Spleen (tissue), 11 donors: Measurements from ENCODE around the gene PRKAG1. TPM values are rescaled to one million over a fixed set of nuclear protein-coding genes. Genes with fewer than 3 reads are reported as not detected.

ENCODE experiments used
- DNase-seq: peaks from one replicate; pipeline ENCODE4 v3.0.0-alpha.2; 2020
- H3K27ac ChIP-seq, 8 donors: fragments of 200-600 bp; sonication (generic) in 7 of 8; 1 replicate in 4 of 8; 2 replicates in 4 of 8; pipeline versions ENCODE4 v1.5.0 to v1.8.0; 2016 to 2021; ENCODE audit warnings: inconsistent platforms in 4 of 8, mild to moderate bottlenecking in 4 of 8, moderate library complexity in 1 of 8
- H3K27me3 ChIP-seq, 7 donors: fragments of 200-600 bp; sonication (generic) in 6 of 7; replicated peaks in 1 of 7; 1 replicate in 4 of 7; 2 replicates in 3 of 7; pipeline versions ENCODE4 v1.5.0 to v1.8.0; 2016 to 2021; ENCODE audit warnings: inconsistent platforms in 3 of 7, mild to moderate bottlenecking in 1 of 7
- H3K36me3 ChIP-seq, 6 donors: fragments of 200-600 bp; sonication (generic) in 5 of 6; 1 replicate in 4 of 6; 2 replicates in 2 of 6; pipeline versions ENCODE4 v1.5.0 to v1.8.0; 2016 to 2021; ENCODE audit warnings: inconsistent platforms in 2 of 6
- H3K4me1 ChIP-seq, 6 donors: fragments of 200-600 bp; sonication (generic) in 5 of 6; 1 replicate in 3 of 6; 2 replicates in 3 of 6; pipeline versions ENCODE4 v1.5.0 to v1.8.0; 2016 to 2021; ENCODE audit warnings: inconsistent platforms in 3 of 6
- H3K4me3 ChIP-seq, 8 donors: fragments of 200-600 bp; sonication (generic) in 7 of 8; 1 replicate in 4 of 8; 2 replicates in 4 of 8; pipeline versions ENCODE4 v1.5.0 to v1.8.0; 2016 to 2021; ENCODE audit warnings: inconsistent platforms in 4 of 8, mild to moderate bottlenecking in 4 of 8, moderate library complexity in 2 of 8
- H3K9me3 ChIP-seq, 8 donors: fragments of 200-600 bp; sonication (generic) in 7 of 8; 1 replicate in 4 of 8; 2 replicates in 4 of 8; pipeline versions ENCODE4 v1.5.0 to v1.8.0; 2016 to 2021; ENCODE audit warnings: inconsistent platforms in 4 of 8
- POLR2A ChIP-seq, 3 donors: fragments of 450-650 bp; IDR thresholded peaks; one replicate each; pipeline ENCODE4 v1.5.1; 2017; ENCODE audit warnings: antibody characterized with exemption in 3 of 3, mild to moderate bottlenecking in 1 of 3
- POLR2AphosphoS5 ChIP-seq, 3 donors: sonication (generic); formaldehyde crosslinking; IDR thresholded peaks; one replicate each; pipeline ENCODE4 v1.5.1; 2017; ENCODE audit warnings: antibody characterized with exemption in 3 of 3
- WGBS, 5 donors: extraction: QIAGEN DNeasy Blood & Tissue Kit in 3 of 5; methylation state at CpG; one replicate each; pipeline versions ENCODE4 v1.1.5 to v1.1.7; 2013 to 2018; 5-methylcytosine and 5-hydroxymethylcytosine counted together
- intact Hi-C: fragments of 100-400 bp; cut with DNase I; formaldehyde crosslinking; loops from one replicate; pipeline ENCODE4 v1.15.0; 2023; ENCODE audit warnings: low total_unique reads
- polyA plus RNA-seq, 3 donors: library from polyadenylated mRNA; stranded (reverse); fragments of 200-250 nt; gene quantifications; one replicate each; pipeline ENCODE4 v1.2.1, GENCODE V29; 2013
- total RNA-seq, 7 donors: library from RNA; depleted of rRNA in 3 of 7; stranded (reverse); fragments of >200 nt in 3 of 7; fragmentation: NEBNext Ultra II Directional in 4 of 7; extraction: Animal tissue kit (Norgen Biotek cat#: 25700) in 4 of 7; gene quantifications; one replicate each; pipeline versions ENCODE4 v1.1.0 to v1.2.1, GENCODE V29; 2016 to 2021
- TF ChIP-seq, protein P1 (sequence below), 11 experiments: fragments of 200-600 bp in 7 of 11; fragments of 450-650 bp in 4 of 11; sonication (generic) in 4 of 11; IDR thresholded peaks in 8 of 11; conservative IDR thresholded peaks in 3 of 11; 1 replicate in 7 of 11; 2 replicates in 4 of 11; pipeline versions ENCODE4 v1.4.0 to v1.8.0; 2016 to 2021; ENCODE audit warnings: antibody characterized with exemption in 11 of 11, inconsistent platforms in 4 of 11, mild to moderate bottlenecking in 1 of 11
- donor health status: healthy with polysubstance abuse.
- donor health status: DM: no; HTN: no; CAD: no; lungs with moderate emphysema.
- donor health status: DM: no; HTN: no; CAD: no.
- donor health status: Bipolar disorder and iron deficiency.
- donor health status: healthy.
- donor health status: DM: no; HTN: no; CAD: no.
- donor health status: DM: yes; HTN: yes; CAD: no.

PRKAG1 gene
- total and polyA plus RNA-seq, 10 donors: 34.1 to 47.2 (median 43.1) TPM

DNA sequence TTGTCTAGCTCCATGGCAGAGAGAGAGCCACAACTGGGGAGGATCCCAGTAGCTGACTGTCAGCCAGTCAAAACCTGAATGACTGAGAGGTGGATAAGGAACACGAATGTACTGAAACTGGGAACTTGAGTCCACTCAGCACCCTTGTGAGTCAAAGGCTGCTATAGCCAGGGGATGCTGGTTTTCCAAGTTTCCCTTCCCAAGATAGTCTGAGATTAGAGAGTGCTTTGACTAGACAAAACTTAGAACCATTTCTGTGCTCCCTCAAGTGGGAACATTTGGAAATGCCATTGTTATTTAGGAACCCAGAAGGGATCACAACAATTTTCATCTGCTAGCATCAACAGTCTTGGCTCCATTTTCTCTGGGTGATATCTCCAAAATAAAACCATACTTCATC is 4.0 kb downstream of the PRKAG1 start:
- Histone ChIP-seq H3K4me3 (no peak overlapping the region), H3K27me3 (no peaks in the 10 kb centered on the region), H3K4me1 (peaks cover 7 to 49% (median 22%) of the 10 kb centered on the region in 6 donors), H3K9me3 (no peaks in the 10 kb centered on the region), H3K27ac (no peak overlapping the region), H3K36me3 (peaks cover 4 to 39% (median 36%) of the 10 kb centered on the region in 6 donors)
- no peak for DNase-seq
- intact Hi-C loops: no loop called here
- no peak for TF ChIP-seq POLR2A (IDR thresholded peaks at IDR 0.05)
- TF ChIP-seq, protein P1, sequence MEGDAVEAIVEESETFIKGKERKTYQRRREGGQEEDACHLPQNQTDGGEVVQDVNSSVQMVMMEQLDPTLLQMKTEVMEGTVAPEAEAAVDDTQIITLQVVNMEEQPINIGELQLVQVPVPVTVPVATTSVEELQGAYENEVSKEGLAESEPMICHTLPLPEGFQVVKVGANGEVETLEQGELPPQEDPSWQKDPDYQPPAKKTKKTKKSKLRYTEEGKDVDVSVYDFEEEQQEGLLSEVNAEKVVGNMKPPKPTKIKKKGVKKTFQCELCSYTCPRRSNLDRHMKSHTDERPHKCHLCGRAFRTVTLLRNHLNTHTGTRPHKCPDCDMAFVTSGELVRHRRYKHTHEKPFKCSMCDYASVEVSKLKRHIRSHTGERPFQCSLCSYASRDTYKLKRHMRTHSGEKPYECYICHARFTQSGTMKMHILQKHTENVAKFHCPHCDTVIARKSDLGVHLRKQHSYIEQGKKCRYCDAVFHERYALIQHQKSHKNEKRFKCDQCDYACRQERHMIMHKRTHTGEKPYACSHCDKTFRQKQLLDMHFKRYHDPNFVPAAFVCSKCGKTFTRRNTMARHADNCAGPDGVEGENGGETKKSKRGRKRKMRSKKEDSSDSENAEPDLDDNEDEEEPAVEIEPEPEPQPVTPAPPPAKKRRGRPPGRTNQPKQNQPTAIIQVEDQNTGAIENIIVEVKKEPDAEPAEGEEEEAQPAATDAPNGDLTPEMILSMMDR (IDR thresholded peaks at IDR 0.05 in 8 of 11, conservative IDR thresholded peaks at IDR 0.05 in 3 of 11): no peak
- TF ChIP-seq POLR2AphosphoS5 (IDR thresholded peaks at IDR 0.05): no peak
- 76 to 87% (median 81%) methylated on average over 1 of the region's 1 CpG for WGBS, 5 donors

DNA sequence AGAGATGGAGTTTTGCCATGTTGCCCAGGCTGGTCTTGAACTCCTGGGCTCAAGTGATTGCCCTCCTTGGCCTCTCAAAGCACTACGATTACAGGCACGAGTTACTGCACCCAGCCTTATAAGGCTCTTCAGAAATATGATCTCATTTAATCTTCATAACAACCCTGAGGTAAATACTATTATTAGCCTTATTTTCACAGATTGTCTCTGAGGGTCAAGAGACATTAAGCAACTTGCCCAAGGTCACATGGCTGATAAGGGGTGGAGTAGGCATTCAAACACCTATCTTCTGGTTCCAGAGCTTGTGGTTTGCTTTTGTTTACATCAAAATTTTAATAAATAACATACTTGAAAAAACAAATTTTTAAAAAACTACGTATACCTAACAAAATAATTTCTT is 5.1 kb downstream of the PRKAG1 start:
- Histone ChIP-seq H3K9me3 (no peaks in the 10 kb centered on the region), H3K36me3 (peaks cover 4 to 50% (median 40%) of the 10 kb centered on the region in 6 donors), H3K27me3 (no peaks in the 10 kb centered on the region), H3K27ac (no peak overlapping the region), H3K4me1 (peaks cover 7 to 42% (median 17%) of the 10 kb centered on the region in 6 donors), H3K4me3 (no peak overlapping the region)
- intact Hi-C loops: no loop called here
- no peak for DNase-seq
- TF ChIP-seq POLR2A (IDR thresholded peaks at IDR 0.05) (no peak), POLR2AphosphoS5 (IDR thresholded peaks at IDR 0.05) (no peak)
- TF ChIP-seq, protein P1 (IDR thresholded peaks at IDR 0.05 in 8 of 11, conservative IDR thresholded peaks at IDR 0.05 in 3 of 11): no peak
- 85 to 94% (median 90%) methylated on average over 3 of the region's 3 CpGs for WGBS, 5 donors

DNA sequence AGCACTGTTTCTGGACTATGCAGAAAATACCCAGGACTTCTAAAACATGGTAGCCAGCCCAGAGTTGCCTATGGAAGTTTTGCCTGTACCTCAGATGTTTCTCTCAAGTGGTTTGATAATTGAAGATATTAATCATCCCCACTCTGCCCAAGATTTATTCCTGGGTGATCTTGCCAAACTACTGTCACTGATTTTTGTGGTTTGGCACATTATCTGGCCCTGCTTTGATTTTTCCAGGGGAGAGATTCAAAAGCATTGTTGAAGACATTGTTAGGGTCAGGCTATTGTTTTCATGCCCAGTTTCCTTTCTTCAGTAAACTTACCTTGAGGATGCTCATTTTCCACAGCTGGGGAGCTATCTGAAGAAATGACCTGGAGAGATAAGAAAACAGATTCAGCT is 5.8 kb downstream of the PRKAG1 start:
- Histone ChIP-seq H3K4me3 (no peak overlapping the region), H3K4me1 (peaks cover 5 to 36% (median 15%) of the 10 kb centered on the region in 6 donors), H3K9me3 (no peaks in the 10 kb centered on the region), H3K36me3 (peaks cover 4 to 57% (median 43%) of the 10 kb centered on the region in 6 donors), H3K27ac (no peak overlapping the region), H3K27me3 (no peaks in the 10 kb centered on the region)
- no peak for TF ChIP-seq POLR2AphosphoS5 (IDR thresholded peaks at IDR 0.05)
- TF ChIP-seq, protein P1 (IDR thresholded peaks at IDR 0.05 in 8 of 11, conservative IDR thresholded peaks at IDR 0.05 in 3 of 11): no peak
- no peak for TF ChIP-seq POLR2A (IDR thresholded peaks at IDR 0.05)
- intact Hi-C loops: no loop called here
- no peak for DNase-seq

DNA sequence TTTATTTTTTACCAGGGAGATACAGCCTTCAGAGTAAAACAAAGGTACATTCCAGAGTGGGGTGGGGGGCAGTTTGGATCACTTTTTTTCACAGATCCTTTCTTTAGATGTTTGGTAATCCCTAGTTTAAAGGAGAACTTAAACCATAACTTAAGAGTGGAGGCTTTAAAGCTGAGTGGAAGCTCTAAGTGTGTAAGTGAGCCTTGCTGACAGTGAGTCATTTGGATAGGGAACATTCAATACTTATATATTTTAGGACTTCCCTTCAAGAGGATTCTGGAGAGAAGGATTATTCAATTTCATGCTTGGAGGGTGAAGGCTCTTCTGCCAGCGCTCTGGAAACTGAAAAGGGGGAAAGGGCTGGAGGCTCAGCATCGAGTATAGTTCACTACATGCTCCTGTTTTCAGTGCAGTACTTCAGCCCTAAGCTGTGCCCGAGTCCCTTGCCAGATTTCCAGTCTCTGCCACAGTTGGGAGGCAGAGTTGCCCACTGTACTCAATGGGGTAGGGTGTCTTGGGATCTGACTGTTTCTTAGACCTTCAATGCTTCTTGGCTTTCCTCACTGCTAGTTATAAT is 8.4 kb downstream of the PRKAG1 start:
- TF ChIP-seq POLR2AphosphoS5 (IDR thresholded peaks at IDR 0.05) (no peak), POLR2A (IDR thresholded peaks at IDR 0.05) (no peak)
- TF ChIP-seq, protein P1 (IDR thresholded peaks at IDR 0.05 in 8 of 11, conservative IDR thresholded peaks at IDR 0.05 in 3 of 11): no peak
- DNase-seq: no peak
- intact Hi-C loops: no loop called here
- Histone ChIP-seq H3K4me3 (no peak overlapping the region), H3K4me1 (peaks cover 0 to 11% (median 0%) of the 10 kb centered on the region in 6 donors), H3K27ac (no peak overlapping the region), H3K36me3 (peaks cover 4 to 83% (median 51%) of the 10 kb centered on the region in 6 donors), H3K27me3 (no peaks in the 10 kb centered on the region), H3K9me3 (no peaks in the 10 kb centered on the region)
- WGBS, 5 donors: 87 to 100% (median 96%) methylated on average over 3 of the region's 3 CpGs
